HCT116 (cell line): ENCODE data around the gene ALK. TPM values are rescaled to one million over a fixed set of nuclear protein-coding genes. Genes with fewer than 3 reads are reported as not detected.

Experiments used
- ATAC-seq: fragments of 200-7000 bp; cut with Tn5 transposase; 2 replicates; pipeline ENCODE4 v1.9.1; 2020; ENCODE audit warnings: mild to moderate bottlenecking, moderate library complexity
- BruUV-seq: library from RNA; stranded (reverse); fragments of 400-500 nt; replicated peaks from 2 replicates; lab custom pipeline; 2021; lab: Mats Ljungman, UMichigan
- CTCF ChIA-PET: fragments of 300-600 bp; sonication (Branson Sonifier 250); formaldehyde crosslinking; loops from one replicate; lab custom pipeline; 2021; ENCODE audit warnings: antibody characterized with exemption; lab: Charles Lee
- POLR2A ChIA-PET: fragments of 300-600, 350-600 bp; sonication (Branson Sonifier 250); formaldehyde crosslinking; loops from one replicate; lab custom pipeline; 2021; ENCODE audit warnings: antibody characterized with exemption; lab: Charles Lee
- RAD21 ChIA-PET, 2 experiments: fragments of 300-600 bp; sonication (Branson Sonifier 250); formaldehyde crosslinking; loops; one replicate each; lab custom pipeline; 2023; ENCODE audit warnings: low total read pairs in 2 of 2; ENCODE audit not compliant: uncharacterized antibody in 2 of 2, unreplicated experiment in 2 of 2, low non-redundant PET in 1 of 2; lab: Charles Lee
- DNase-seq: peaks from one replicate; pipeline ENCODE4 v3.0.0-alpha.2; 2010; ENCODE audit warnings: low read depth, low spot score
- H2AFZ ChIP-seq: fragments of 200-600 bp; shearing (Covaris generic), sonication (generic); 2 replicates; pipeline ENCODE4 v1.6.1; 2017; ENCODE audit warnings: low read depth, mixed run types, mixed read lengths, antibody characterized with exemption, low read length; ENCODE audit not compliant: poor library complexity, severe bottlenecking
- H3K27ac ChIP-seq: 2 replicates; pipeline ENCODE4 v1.5.1; 2012; ENCODE audit warnings: low read depth, low read length
- H3K27me3 ChIP-seq: fragments of 200-600 bp; sonication (generic); 2 replicates; pipeline ENCODE4 v1.6.1; 2016; ENCODE audit warnings: mixed run types, low read length, mixed read lengths; ENCODE audit not compliant: insufficient read depth
- H3K36me3 ChIP-seq, 2 experiments: fragments of 200-500 bp in 1 of 2; fragments of 200-600 bp in 1 of 2; sonication (Bioruptor generic) in 1 of 2; sonication (generic) in 1 of 2; 2 replicates each; pipeline versions ENCODE4 v1.5.1 to v1.6.1; 2014 to 2016; ENCODE audit warnings: low read length in 2 of 2, inconsistent platforms in 1 of 2, mixed read lengths in 1 of 2, mixed run types in 1 of 2; ENCODE audit not compliant: insufficient read depth in 2 of 2, control insufficient read depth in 1 of 2
- H3K4me1 ChIP-seq, 2 experiments: fragments of 200-600 bp in 1 of 2; sonication (generic) in 1 of 2; 2 replicates each; pipeline versions ENCODE4 v1.5.1 to v1.6.1; 2012 to 2017; ENCODE audit warnings: low read length in 2 of 2, inconsistent platforms in 1 of 2, mild to moderate bottlenecking in 1 of 2, mixed read lengths in 1 of 2, mixed run types in 1 of 2, moderate library complexity in 1 of 2; ENCODE audit not compliant: insufficient read depth in 2 of 2, control insufficient read depth in 1 of 2
- H3K4me2 ChIP-seq: fragments of 200-600 bp; sonication (generic); 2 replicates; pipeline ENCODE4 v1.6.1; 2017; ENCODE audit warnings: mixed run types, low read length, mixed read lengths
- H3K4me3 ChIP-seq, 2 experiments: fragments of 200-600 bp in 1 of 2; sonication (generic) in 1 of 2; replicated peaks in 1 of 2; 2 replicates each; pipeline ENCODE4 v1.5.1; 2011 to 2016; ENCODE audit warnings: low read length in 2 of 2, control low read depth in 1 of 2, low read depth in 1 of 2, mild to moderate bottlenecking in 1 of 2, mixed read lengths in 1 of 2, mixed run types in 1 of 2
- H3K79me2 ChIP-seq: fragments of 200-600 bp; sonication (generic); 2 replicates; pipeline ENCODE4 v1.6.1; 2017; ENCODE audit warnings: mild to moderate bottlenecking, mixed run types, low read length, moderate library complexity, mixed read lengths; ENCODE audit not compliant: insufficient read depth
- H3K9ac ChIP-seq: fragments of 200-600 bp; sonication (generic); 2 replicates; pipeline ENCODE4 v1.6.1; 2016; ENCODE audit warnings: low read length, mixed read lengths
- H3K9me2 ChIP-seq: fragments of 200-600 bp; sonication (generic), shearing (Covaris generic); 2 replicates; pipeline ENCODE4 v1.6.1; 2017; ENCODE audit warnings: mixed run types, mild to moderate bottlenecking, moderate library complexity; ENCODE audit not compliant: insufficient read depth
- H3K9me3 ChIP-seq, 2 experiments: fragments of 200-500 bp in 1 of 2; fragments of 200-600 bp in 1 of 2; sonication (Bioruptor generic) in 1 of 2; sonication (generic) in 1 of 2; 2 replicates each; pipeline ENCODE4 v1.6.1; 2014 to 2017; ENCODE audit warnings: low read length in 2 of 2, mixed read lengths in 2 of 2, inconsistent platforms in 1 of 2, low read depth in 1 of 2, mild to moderate bottlenecking in 1 of 2, mixed run types in 1 of 2, moderate library complexity in 1 of 2; ENCODE audit not compliant: control insufficient read depth in 1 of 2, insufficient read depth in 1 of 2
- H4K20me1 ChIP-seq: fragments of 200-600 bp; sonication (generic), shearing (Covaris generic); 2 replicates; pipeline ENCODE4 v1.6.1; 2017; ENCODE audit warnings: mixed run types, mild to moderate bottlenecking, moderate library complexity; ENCODE audit not compliant: insufficient read depth
- CBX3 ChIP-seq: IDR thresholded peaks from 2 replicates; pipeline ENCODE4 v1.6.1; 2012; ENCODE audit warnings: low read depth
- EGR1 ChIP-seq: IDR thresholded peaks from 2 replicates; pipeline ENCODE4 v1.6.1; 2012; ENCODE audit warnings: low read depth
- ELF1 ChIP-seq: IDR thresholded peaks from 2 replicates; pipeline ENCODE4 v1.6.1; 2012; ENCODE audit warnings: low read depth, borderline replicate concordance
- FOSL1 ChIP-seq: IDR thresholded peaks from 2 replicates; pipeline ENCODE4 v1.6.1; 2012; ENCODE audit warnings: low read depth
- JUND ChIP-seq: IDR thresholded peaks from 2 replicates; pipeline ENCODE4 v1.6.1; 2012
- SP1 ChIP-seq: IDR thresholded peaks from 2 replicates; pipeline ENCODE4 v1.6.1; 2012; ENCODE audit warnings: low read depth
- YY1 ChIP-seq: IDR thresholded peaks from 2 replicates; pipeline ENCODE4 v1.6.1; 2011; ENCODE audit warnings: low read length, low read depth, moderate library complexity, mild to moderate bottlenecking; ENCODE audit not compliant: insufficient replicate concordance; ENCODE audit errors: extremely low read depth
- intact Hi-C: fragments of 100-400 bp; cut with micrococcal nuclease; formaldehyde crosslinking; loops from 2 replicates; pipeline ENCODE4 v1.10.0; 2022
- total RNA-seq: library from RNA; stranded (reverse); gene quantifications from one replicate; pipeline ENCODE4 v1.2.1, GENCODE V29; 2021; ENCODE audit not compliant: unreplicated experiment
- TF ChIP-seq, protein P1 (sequence below): IDR thresholded peaks from 2 replicates; pipeline ENCODE4 v1.6.1; 2011; ENCODE audit warnings: mild to moderate bottlenecking, low read length, moderate library complexity; ENCODE audit not compliant: insufficient replicate concordance; ENCODE audit errors: extremely low read depth
- TF ChIP-seq, protein P2 (sequence below): IDR thresholded peaks from 2 replicates; pipeline ENCODE4 v1.6.1; 2012; ENCODE audit warnings: low read depth

Gene ALK
- total RNA-seq, 1 experiment from 2014 or later = not detected

DNA sequence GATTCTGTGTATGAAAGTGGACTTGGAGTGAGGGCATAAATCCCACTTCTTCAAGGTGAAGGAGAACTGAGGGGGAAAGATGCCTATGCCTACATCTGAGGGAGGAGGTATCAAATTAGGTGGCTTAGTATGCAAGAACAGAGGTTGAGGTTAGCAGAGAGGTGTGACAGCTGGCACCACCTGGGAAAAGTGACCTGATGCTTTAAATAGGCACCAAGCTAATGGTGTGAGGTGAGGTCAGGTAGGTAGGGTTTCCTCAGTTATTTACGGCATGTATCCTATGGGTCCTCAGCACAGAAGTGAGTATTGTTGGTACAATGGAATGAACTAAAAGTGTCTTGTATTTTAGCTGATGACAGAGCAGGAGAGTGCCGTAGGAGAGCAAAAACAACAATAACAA, 439.0 kb downstream of the ALK start:
- no peak for TF ChIP-seq CBX3
- Histone ChIP-seq H2AFZ (no peak overlapping the region), H4K20me1 (no peaks in the 10 kb centered on the region), H3K9ac (no peak overlapping the region), H3K79me2 (no peaks in the 10 kb centered on the region), H3K36me3 (no peaks in the 10 kb centered on the region), H3K4me1 (no peaks in the 10 kb centered on the region), H3K9me2 (no peaks in the 10 kb centered on the region), H3K4me3 (no peak overlapping the region), H3K27ac (no peak overlapping the region), H3K4me2 (no peak overlapping the region), H3K9me3 (no peaks in the 10 kb centered on the region), H3K27me3 (peaks cover 65% of the 10 kb centered on the region)
- ChIA-PET CTCF (no interaction called here), POLR2A (no interaction called here), RAD21 (no interaction called here)
- ATAC-seq = no peak
- no peak for DNase-seq
- intact Hi-C loops = no loop called here
- BruUV-seq = no TSS peak

DNA sequence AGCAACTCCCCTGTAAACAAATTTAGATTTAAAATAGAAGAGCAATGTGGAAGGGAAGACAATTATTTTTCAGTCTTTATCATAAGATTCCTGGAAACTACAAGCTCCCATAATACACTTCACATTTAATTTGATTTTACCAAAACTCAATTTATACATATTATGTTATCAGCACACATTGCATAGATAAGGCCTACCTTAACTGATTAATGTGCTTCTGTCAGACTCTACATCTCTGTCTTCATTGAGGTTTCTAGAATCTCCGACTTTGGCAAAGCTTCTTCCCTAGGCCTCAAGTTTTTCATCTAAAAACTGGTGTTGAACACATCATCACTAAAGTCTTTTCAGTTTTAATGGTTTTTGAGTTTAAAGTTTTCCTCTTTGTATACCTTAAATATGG, 440.1 kb downstream of the ALK start:
- no peaks in the 10 kb centered on the region for H3K4me1 ChIP-seq
- no peak for TF ChIP-seq FOSL1
- no peak for TF ChIP-seq CBX3
- no peak for TF ChIP-seq YY1
- TF ChIP-seq SP1 = no peak
- TF ChIP-seq, protein P1, sequence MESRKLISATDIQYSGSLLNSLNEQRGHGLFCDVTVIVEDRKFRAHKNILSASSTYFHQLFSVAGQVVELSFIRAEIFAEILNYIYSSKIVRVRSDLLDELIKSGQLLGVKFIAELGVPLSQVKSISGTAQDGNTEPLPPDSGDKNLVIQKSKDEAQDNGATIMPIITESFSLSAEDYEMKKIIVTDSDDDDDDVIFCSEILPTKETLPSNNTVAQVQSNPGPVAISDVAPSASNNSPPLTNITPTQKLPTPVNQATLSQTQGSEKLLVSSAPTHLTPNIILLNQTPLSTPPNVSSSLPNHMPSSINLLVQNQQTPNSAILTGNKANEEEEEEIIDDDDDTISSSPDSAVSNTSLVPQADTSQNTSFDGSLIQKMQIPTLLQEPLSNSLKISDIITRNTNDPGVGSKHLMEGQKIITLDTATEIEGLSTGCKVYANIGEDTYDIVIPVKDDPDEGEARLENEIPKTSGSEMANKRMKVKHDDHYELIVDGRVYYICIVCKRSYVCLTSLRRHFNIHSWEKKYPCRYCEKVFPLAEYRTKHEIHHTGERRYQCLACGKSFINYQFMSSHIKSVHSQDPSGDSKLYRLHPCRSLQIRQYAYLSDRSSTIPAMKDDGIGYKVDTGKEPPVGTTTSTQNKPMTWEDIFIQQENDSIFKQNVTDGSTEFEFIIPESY = no peak
- TF ChIP-seq ELF1 = no peak
- TF ChIP-seq JUND = no peak
- TF ChIP-seq, protein P2, sequence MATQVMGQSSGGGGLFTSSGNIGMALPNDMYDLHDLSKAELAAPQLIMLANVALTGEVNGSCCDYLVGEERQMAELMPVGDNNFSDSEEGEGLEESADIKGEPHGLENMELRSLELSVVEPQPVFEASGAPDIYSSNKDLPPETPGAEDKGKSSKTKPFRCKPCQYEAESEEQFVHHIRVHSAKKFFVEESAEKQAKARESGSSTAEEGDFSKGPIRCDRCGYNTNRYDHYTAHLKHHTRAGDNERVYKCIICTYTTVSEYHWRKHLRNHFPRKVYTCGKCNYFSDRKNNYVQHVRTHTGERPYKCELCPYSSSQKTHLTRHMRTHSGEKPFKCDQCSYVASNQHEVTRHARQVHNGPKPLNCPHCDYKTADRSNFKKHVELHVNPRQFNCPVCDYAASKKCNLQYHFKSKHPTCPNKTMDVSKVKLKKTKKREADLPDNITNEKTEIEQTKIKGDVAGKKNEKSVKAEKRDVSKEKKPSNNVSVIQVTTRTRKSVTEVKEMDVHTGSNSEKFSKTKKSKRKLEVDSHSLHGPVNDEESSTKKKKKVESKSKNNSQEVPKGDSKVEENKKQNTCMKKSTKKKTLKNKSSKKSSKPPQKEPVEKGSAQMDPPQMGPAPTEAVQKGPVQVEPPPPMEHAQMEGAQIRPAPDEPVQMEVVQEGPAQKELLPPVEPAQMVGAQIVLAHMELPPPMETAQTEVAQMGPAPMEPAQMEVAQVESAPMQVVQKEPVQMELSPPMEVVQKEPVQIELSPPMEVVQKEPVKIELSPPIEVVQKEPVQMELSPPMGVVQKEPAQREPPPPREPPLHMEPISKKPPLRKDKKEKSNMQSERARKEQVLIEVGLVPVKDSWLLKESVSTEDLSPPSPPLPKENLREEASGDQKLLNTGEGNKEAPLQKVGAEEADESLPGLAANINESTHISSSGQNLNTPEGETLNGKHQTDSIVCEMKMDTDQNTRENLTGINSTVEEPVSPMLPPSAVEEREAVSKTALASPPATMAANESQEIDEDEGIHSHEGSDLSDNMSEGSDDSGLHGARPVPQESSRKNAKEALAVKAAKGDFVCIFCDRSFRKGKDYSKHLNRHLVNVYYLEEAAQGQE = no peak
- TF ChIP-seq EGR1 = no peak
- no peaks in the 10 kb centered on the region for H3K9me2 ChIP-seq
- H3K27me3 ChIP-seq = peaks cover 62% of the 10 kb centered on the region
- DNase-seq (no peak), ATAC-seq (no peak)
- H3K9ac ChIP-seq = no peak overlapping the region
- H3K9me3 ChIP-seq = no peaks in the 10 kb centered on the region
- no peak overlapping the region for H2AFZ ChIP-seq
- no peaks in the 10 kb centered on the region for H4K20me1 ChIP-seq
- H3K79me2 ChIP-seq = no peaks in the 10 kb centered on the region
- no peak overlapping the region for H3K4me2 ChIP-seq
- H3K4me3 ChIP-seq = no peak overlapping the region
- H3K36me3 ChIP-seq = no peaks in the 10 kb centered on the region
- BruUV-seq = no TSS peak
- H3K27ac ChIP-seq = no peak overlapping the region
- intact Hi-C loops = no loop called here
- ChIA-PET POLR2A (no interaction called here), CTCF (no interaction called here), RAD21 (no interaction called here)
